HG02642 (cell line): ENCODE results near the gene WIPF3.
"Not testable (repeated sequence)": the region's sequence is repeated elsewhere in the genome, so short reads cannot be mapped to it uniquely, and the experiment has no call there.

Source experiments
- ATAC-seq: cut with Tn5 transposase; IDR thresholded peaks from one replicate; pipeline ENCODE4 v1.9.1; 2021; ENCODE audit warnings: mild to moderate bottlenecking; ENCODE audit not compliant: unreplicated experiment, poor library complexity

Gene WIPF3

GRCh38 chr7:29946428-29947186 is 140.3 kb downstream of the WIPF3 start:
- ATAC-seq, result no peak

- no peak for ATAC-seq
Measured at GRCh38 chr7:29948587-29948986, 142.3 kb downstream of the WIPF3 start.

GRCh38 chr7:29950480-29950879 is 144.2 kb downstream of the WIPF3 start:
- no peak for ATAC-seq

- no peak for ATAC-seq
Measured at GRCh38 chr7:29951206-29951605, 144.9 kb downstream of the WIPF3 start.

GRCh38 chr7:29953726-29954347 is 147.5 kb downstream of the WIPF3 start:
- ATAC-seq, result no peak

GRCh38 chr7:29955075-29955792 is 148.9 kb downstream of the WIPF3 start:
- ATAC-seq, result no peak

GRCh38 chr7:29955799-29956486 is 149.6 kb downstream of the WIPF3 start:
- peak; percentile 74 for ATAC-seq

GRCh38 chr7:29956487-29956836 is 150.2 kb downstream of the WIPF3 start:
- peak; percentile 17 for ATAC-seq

GRCh38 chr7:29957521-29958310 is 151.4 kb downstream of the WIPF3 start:
- no peak for ATAC-seq

- no peak for ATAC-seq
Measured at GRCh38 chr7:29958667-29959358, 152.5 kb downstream of the WIPF3 start.

GRCh38 chr7:29961611-29962010 is 155.3 kb downstream of the WIPF3 start:
- not testable (repeated sequence) for ATAC-seq

- ATAC-seq, result no peak
Measured at GRCh38 chr7:29962035-29962434, 155.7 kb downstream of the WIPF3 start.

GRCh38 chr7:29965030-29965429 is 158.7 kb downstream of the WIPF3 start:
- ATAC-seq, result no peak
